NCI-H69 (cell line): ENCODE results near the gene ATRN.

Experiments
- DNase-seq: peaks from one replicate; lab custom pipeline; 2025; lab: John Stamatoyannopoulos, UW

The ATRN gene

DNA sequence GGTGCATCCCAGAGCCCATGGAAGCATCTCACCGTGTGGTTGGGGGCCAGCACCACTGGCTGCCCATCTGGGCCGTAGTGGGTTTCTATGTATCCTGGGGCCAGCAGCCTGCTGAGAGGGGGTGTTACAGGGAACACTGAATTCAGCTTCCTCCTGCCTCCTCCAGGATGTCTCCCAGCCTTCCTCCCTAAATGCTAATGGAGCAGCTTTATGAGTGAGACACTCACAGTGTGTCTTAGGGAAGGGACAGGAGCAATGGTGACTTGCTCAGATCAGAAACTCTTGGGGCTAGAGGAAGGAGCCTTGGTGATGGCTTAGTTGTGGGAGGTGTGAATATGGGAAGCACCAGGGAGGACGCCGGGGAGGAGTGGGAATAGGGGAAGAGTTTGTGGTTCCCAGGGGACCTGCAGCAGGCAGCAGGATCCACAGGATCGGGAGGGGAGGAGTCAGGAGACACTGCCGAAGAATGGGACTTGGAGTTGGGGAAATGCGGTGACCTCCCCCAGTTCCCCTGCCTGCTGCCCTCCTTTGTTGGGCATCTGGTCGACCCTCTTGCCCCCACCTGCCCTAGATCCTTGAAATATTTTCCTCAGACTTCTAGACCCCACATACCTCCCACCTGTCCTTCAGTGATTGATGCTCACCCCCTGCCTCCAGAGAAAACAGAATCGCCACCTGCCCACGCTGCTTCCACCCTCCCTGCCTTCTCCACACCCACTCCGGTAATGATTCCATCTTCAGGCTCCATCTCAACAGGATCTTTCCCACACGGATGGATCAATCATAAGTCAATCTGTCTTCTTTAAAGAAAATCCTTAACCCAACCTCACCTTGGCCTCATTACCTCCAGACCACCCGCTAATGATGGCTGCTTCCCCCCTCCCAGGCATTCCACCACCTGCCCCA is 204.4 kb downstream of the ATRN start:
- DNase-seq = no peak

DNA sequence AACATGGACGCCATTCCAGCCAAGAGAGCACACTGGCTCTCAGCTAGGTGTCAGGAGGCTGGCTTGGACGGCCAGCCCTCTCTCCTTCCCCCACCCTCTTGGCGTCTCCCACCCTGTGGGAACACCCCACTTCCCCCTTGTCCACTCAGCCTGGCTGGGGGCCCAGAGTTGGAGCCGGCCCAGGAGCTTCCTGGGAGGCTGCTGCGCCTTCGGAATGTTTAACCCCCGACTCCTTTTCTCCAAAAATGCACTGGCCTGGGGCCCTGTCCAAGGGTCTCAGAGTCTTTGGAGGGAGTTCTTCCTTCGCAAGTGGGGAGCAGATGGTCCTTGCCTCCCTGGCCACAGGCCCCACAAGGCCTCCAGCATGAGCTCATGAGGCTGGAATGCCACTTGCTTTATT is 206.9 kb downstream of the ATRN start:
- DNase-seq = no peak

DNA sequence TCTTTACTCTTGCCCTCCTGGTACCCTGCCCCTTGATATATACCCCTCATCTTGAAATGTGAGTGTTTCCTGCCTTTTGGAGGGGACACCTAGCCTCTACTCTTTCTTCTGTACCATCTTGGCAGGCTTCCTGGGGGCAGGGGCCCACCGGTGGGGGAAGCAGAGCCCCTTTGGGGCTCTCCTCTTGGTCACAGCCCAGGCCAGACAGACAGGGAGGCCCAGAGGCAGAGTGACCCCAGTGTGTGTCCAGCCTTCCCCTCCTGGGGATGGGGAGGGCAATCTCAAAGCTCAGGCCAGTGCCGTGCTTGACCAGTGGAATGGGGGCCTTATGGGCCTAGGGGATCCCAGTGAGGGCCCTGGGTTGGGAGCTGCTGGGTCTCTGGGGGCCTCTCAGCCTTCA is 207.4 kb downstream of the ATRN start:
- DNase-seq = no peak

DNA sequence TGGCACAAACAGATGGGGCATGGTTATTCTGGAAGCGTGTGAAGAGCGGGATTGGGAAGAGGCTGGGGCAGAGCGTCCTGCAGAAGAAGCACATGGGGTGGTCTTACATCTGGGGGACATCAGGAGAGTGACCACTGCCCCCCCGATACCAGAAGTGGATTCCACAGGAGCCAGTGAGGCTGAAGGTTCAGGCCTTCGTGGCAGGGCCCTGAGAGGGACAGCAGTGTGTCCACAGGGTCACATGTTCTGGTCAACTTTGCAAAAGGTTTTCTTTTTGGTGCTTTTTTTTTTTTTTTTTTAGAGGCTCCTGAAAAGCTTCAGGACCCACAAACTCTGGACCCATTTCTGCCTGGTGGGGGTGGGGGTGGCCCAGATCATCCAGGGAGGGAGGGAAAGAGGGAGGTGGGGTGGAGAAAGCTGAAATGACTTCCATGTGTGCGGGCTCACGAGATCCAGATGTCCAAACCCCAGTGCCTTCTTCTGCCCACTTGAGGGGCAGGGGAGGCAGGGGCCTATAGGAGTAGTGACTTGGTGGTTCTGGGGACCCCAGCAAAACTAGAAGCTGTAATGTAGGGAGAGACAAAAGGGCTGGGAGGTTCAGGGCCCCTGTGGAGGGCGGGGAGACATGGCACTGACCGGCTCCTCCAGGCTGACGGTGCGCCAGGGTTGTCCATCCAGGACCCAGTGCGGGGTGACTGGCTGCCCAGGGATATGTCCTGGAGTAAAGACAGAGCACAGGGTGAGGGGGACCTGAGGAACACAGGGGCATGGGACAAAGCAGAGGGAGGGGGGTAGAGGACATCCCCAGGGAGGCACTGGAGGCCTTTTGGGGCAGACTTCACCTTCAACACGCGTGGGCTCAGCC is 208.3 kb downstream of the ATRN start:
- DNase-seq = no peak

DNA sequence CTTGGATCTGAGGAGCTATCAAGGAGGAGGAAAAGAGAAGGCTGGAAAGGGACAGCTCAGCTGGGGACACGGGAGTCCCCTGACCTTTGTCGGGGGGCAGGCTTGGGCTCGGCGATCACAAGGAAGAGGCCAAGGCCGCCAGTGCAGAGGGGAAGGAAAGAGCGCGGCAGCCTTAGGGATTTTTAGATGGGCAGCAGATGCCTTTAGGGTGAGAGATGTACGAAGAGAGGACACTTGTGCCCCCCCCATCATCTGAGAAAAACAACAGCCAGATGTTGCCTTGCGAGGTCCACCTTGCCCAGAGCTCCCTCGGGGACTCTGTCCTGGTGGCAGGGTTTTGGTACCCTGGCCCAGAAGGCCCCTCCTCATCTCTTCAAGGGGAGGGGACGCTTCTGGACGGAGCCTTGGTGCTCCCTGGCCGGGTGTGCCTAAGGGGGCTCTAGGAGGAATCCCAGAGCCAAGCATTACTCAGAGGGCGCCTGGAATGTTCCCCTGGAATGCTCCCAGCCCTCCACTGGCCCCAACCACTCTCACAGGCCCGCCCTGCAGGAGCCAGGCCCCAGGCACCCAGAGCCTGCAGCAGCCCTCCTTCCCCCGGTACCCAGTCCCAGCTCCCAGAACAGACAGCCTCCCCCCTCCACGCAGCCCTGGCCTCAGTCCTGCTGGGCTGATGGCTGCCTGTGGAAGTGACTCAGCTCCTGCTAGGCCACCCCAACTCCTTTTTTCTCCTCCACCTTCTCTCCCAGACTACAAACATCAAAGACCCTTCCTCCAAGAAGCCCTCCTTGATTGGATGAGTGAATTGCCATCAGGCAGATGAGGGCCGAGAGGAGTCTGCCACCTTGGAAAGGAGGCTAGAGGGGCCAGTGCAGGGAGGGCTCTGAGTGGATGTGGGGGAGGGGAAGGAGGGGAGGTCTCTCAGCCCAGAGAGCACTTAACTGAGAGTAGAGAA is 209.2 kb downstream of the ATRN start:
- DNase-seq = no peak

DNA sequence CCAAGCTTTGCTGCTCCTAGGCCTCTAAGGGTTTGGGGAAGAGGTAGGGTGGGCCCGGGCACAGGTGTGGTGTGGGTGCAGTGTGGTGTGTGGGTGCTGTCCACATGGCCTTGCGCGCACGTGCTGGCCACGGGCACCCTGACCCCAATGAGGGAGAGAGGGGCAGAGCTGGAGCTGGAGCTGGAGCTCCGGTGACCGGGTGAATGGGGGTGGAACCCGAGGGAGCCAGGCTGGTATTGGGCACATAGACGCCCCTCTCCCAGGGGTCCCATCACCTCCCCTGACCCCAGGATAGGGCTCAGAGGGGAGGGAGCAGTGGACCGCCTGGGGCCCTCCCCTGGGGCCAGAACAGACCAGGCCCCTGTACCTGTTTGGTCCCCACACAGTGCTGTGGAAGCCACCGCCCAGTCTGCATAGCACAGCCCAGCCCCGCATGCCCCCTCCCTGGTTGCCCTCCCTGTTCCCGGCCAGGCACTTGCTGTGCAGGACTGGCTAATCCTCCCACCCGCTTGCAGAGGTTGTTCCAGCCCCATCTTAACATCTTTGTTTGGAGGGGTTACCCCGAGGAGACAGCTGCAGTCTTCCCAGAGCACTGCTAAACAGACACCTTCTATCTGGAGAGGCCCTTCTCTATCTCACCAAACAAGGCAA is 210.0 kb downstream of the ATRN start:
- DNase-seq = no peak

DNA sequence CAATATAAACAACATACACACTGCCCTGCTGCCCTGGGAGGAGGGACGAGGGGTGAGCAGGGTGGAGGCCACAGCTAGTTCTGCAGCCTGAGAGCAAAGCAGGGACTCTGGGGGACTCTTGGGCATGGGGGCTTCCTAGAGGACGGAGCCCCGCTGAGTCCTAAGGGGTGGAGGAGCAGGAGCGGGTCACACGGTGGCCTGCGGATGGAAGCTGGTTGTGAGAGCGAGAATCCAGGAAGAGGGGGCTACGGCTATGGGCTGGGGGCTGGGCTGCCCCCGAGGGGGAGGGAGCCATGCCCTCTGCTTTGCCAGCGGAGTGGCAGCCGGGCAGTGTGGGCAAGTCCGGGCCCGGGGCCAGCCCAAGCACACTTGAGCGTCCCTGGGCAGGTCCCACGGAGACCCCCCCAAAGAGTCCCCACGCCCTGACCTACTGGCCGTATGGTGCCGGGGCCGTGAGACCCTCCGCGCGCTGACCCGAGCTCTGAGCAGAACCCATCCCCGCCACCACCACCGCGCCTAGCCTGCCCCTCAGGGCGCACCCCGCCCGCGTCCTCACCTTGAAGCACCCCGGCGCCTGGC is 210.6 kb downstream of the ATRN start:
- no peak for DNase-seq

DNA sequence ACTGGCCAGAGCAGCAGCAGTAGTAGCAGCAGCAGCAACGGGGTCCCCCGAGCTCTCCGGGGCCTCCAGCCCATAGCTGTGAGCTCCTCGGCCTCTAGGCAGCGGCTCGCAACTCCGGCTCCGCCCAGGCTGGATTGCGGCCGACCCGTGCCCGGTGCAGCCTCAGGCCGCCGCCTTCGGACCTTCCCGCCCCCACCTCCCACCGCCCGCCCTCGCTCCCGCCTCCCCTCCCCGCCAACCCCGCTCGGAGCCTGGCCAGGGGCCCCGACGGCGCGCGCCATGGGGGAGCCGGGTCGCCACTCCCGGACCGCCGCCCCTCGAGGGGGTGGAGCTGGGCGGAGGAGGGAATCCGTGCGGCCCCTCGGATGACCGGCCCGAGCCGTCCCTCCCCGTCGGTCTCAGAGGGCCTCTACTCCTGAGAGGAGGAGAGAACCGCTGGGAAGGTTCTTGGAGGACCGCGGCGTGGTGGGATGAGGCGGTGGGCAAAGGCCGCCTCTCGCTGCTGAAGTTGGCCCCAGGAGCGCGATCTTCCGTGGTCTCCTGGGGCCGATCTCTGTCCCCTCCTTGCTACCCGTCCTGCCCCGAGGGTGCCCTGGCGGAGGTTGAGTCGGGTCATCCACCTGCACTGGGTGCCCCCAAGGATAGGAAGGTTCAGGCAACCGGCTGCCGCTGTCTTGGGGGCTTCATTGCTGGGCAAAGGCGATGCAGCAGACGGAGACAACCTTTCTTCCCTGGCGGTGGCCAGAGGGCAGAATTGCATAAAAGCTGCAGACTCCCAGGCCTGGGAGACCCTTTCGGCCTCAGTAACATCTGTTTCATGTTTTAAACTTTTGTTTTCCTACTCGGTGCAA is 211.3 kb downstream of the ATRN start, which contains the start of gene ADAM33:
Gene ADAM33 (minus strand): TSS at position 80 of the 851 bp plus-strand sequence. CDS start 6 bp downstream, at position 74.
- DNase-seq = peak; percentile 18

DNA sequence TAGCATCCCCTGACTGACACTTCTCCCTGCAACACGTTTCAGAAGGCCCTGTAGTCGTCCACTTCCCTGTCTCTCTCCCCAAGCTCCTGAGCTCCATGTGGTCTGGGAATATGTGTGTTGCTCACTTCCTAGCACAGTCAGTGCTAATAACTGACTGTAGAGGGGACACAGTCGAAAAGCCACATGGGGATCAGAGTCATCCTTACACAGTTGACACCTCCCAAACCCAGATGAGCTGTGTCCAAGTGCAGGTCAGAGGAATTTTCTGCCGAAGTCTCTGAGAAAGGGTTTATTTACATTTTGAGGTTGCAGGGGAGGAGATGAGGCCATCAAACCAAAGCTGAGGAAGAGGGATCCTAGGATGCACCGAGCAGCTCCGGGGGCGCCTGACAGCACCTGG is 214.5 kb downstream of the ATRN start:
- DNase-seq = no peak

DNA sequence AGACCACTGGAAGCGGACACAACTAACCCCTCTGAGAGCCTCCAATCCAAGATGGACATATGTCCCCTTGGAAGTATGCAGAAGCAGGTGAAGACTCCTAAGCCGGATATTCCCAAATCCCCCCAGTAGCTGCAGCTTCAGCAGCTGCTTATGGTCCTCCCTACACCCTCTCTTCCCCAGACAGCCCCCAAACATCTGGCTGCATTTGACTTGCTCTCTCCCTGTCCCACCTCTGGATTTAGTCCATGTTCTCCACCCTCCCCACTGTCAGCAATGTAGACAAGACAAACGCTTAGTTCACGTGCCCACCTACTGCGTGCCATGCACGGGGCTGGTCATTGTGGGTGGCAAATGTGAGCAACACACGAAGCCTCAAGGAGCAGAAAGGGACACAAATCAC is 215.6 kb downstream of the ATRN start:
- no peak for DNase-seq

DNA sequence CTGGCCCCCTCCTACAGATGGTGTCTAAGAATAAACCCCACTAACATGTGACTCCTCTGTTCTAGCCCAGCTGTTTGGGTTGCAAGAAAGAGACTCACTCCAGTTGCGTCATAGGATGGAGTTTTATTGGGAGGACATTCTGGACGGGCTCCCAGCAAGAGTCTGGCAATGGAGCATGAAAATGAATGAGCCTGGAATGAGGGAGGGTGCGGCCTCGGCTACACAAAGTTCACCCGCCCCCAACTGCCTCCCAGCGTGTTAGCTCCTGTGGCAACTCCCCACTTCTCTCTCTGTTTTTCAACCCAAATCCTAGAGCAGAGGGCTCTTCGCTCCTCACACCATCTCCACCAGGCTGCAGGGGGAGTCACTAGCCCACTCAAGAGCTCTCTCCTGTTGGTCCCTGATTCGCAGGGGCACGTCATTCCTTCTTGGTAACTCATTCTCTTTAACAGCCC is 216.1 kb downstream of the ATRN start:
- DNase-seq = peak; percentile 58

DNA sequence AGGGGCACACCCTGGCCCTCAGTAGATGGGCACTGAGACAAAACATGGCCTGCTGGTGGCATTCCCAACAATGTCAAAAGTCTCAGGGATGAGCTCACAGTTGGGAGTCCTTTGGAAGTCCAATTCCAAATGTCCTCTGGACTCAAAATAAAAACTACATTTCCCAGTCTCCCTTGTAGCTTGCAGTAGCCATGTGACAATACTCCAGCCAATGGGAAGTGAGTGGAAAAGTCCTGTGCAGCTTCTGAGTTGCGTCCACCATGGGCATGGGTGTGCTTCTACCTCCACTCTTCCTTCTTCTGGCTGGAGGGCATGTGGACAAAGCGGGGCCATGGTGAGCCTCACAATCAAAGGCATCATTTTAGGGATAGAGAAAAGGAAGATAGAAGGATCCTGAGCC is 216.8 kb downstream of the ATRN start:
- DNase-seq = no peak

DNA sequence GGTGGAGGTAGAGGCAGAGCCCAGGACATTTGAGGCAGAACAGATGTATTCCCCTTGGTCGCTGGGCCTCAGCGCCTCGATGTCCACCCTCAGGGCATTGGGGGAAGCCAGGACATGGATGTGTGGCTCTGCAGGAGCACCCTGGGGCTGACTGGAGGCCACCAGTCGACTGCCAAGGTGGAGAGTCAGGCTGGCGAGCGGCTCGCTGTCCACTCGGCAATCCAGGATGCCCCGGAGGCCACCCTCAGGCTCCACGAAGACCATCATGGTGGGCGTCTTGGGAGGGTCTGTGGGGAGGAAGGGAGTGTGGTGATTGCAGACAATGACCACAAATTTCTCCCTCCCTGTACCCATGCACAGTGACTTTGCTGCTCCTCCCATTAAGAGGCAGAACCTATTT is 219.2 kb downstream of the ATRN start:
- no peak for DNase-seq

DNA sequence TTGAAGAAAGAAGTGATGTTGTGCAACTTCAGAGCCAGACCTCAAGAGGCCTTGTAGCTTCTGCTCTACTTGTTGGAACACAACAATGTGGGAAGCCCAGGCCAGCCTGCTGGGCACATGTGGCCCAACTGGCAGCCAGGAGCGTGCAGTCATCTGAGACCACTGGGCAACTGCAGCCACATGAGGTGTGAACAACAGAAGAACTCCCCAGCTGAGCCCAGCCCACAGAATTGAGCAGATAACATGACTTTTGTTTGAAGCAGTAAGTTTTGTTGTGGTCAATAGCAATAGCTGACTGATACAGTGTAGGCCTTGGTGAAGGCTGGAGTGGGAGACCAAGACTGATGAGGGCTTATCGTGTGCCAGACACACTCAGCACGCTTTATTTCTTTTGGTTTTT is 219.6 kb downstream of the ATRN start:
- DNase-seq = no peak

DNA sequence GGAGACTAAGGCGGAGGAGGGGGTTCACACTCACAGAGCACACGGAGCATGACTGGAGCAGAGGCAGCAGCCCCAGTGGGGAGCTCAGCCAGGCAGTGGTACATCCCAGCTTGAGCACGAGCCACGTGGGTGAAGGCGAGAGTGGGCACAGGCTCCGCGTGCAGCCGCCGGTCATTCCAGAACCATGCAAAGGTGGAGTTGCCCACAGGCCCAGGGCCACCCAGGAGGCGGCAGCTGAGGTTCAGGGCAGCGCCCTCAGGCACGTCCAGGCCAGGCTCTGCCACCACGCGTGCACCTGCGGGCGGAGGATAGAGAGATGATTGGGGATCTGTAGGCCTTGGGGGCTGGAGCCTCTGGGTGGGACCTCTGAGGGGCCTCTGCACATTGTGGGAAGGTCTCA is 220.5 kb downstream of the ATRN start:
- DNase-seq = no peak

DNA sequence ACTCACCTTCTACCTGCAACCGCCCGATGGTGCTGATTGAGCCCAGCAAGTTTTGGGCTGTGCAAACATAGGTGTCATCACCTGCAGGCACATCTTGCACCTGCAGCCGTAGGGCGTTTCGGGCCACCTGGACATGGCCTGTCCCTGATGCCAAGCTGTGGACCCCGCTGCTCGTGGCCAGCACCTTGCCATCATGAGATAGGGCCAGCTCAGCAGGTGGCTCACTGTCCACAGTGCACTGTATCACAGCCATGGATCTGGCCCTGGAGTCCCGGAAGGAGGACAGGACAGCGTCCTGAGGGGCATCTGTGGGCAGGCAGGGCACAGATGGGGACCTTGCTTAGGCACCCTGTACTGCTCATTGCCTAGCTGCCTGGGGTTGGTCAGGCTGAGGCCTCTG is 221.1 kb downstream of the ATRN start:
- DNase-seq = no peak

DNA sequence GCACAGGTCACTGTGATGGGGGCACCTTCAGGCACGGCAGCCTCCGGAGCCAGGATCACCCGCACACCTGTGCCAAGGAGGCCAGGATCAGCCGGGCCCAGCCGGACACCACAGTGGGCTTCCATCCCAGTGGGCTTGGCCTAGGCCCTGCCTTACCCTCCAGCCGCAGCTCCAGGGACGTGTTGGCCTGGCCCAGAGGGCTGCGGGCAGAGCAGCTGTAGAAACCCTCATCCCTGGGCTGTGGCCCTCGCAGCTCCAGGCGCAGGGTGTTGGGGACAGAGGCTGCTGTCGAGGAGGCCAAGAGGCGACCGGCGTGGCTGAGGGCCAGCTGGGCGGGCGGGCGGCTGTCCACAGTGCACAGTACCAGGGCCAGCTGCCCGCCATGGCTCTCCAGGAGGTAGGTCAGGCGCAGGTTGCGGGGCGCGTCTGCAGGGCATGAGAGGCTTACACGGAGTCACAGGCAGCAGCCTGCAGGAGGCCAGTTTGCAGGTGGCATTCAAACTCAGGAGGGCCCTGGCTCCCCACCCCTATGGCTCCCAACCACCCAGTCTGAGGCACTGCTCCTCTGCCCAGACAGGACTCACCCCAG is 222.0 kb downstream of the ATRN start:
- DNase-seq = no peak

DNA sequence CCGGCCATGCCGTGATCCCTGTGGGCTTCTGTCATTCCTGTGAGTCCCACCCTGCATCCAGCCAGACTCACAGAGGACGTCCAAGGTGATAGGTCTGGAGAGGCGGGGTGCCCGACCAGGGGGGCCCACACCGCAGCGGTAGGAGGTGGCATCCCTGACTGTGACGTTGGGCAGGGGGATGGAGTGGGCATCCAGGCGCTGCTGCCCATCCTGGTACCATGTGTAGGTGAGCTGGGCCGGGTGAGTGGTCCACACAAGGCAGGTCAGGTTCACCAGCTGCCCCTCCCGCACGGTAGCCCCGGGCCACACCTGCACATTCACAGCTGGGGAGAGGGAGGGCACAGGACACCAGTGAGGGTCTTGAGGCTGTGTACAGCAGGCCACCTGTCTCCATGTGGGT is 222.6 kb downstream of the ATRN start:
- no peak for DNase-seq

DNA sequence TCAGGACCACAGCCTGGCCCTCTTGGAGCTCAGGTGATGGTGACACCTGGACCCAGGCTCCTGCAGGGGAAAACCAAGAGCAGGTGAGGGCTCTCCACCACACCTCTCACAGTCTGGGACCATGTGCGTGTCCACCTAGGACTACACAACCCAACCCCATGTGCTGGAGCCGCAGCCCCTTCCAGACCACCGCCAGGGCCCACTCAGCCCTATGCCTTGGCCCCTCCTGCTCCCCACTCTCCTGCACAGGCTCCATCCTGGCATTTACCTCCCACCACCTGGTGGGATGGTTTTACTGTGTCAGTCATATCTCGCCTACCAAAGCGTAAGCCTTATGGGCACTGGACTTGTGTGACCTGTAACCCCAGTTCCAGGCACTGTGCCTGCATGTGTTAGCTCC is 224.0 kb downstream of the ATRN start:
- no peak for DNase-seq

DNA sequence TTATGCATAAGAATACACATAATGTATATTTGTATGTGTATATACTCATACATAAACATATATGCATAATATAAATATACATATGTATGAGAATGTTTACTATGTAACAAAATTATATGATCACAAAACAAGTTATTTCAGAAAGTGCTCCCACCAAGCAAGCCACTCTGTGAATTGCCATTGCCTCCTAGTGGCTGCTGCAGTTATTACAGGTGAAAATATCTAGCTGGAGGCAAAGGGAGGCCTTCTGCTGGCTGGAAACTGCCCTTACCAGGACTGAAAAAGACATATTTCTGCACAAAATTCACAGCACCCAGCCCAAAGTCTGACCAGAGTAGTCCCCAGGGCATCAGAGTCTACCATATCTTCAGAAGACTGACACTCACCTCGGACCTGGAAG is 225.4 kb downstream of the ATRN start:
- DNase-seq = no peak
